HG03108 (cell line): ENCODE measurements around the gene HDAC11.
"Not testable (repeated sequence)": the region's sequence is repeated elsewhere in the genome, so short reads cannot be mapped to it uniquely, and the experiment has no call there.

Experiments
- ATAC-seq: cut with Tn5 transposase; IDR thresholded peaks from one replicate; pipeline ENCODE4 v1.9.1; 2021; ENCODE audit warnings: moderate library complexity; ENCODE audit not compliant: unreplicated experiment

HDAC11 gene

DNA sequence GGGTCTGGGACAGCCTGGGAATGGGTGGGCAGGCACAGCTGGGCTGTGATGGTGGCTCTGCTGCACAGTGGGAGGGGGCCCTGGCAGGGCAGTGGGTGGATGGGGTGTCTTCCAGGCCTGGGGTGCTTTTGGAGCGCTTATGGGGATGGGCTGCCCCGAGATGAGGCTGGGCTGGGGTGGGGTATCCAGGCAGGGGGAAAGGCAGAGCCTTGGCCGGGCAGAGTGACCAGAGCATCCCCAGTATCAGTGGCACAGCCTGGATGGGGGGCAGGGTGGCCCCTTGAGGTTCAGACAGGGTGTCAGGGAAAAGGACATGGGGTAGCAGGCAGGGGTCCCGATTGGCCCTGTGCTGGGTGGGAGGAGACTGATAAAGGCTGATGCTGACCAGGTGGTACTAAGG is 26.6 kb downstream of the HDAC11 start:
- no peak for ATAC-seq

- ATAC-seq = no peak
Observed at GRCh38 chr3:13507247-13507569, 27.1 kb downstream of the HDAC11 start.

DNA sequence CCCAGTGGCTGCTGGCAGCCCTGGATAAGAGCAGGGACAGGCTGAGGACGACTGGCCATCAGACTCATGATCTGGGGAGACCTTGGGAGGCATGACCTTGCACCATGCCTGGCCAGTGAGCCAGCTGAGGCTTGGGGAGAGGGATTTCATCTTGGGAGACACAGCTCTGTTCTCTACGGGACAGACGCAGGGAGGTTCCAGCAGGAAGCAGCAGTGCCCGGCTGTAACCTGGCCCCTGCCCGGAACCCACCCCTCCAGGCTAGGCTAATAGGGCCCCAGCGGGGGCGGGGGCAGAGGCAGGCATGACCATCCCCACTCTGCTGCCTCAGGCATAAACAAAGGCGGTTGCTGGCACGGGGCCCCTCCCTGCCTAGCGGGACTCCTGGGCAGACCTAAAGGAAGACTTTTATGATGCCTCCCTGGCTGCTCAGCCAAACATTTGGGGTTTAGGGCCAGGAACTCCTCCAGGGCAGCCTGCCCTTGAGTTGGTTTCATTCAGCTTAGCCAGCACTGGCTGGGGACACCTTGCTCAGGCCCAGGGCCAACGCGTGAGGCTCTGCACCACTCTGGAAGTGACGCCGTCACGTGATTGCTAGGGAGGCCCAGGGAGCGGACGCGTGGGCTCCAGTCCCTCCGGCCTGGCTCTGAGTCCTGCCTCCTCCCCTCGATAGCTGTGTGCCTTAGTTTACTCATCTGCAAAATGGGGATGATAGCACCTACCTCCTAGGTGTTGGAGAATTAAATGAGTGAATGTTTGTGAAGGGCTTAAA is 27.6 kb downstream of the HDAC11 start:
- ATAC-seq = no peak

- no peak for ATAC-seq
Observed at GRCh38 chr3:13508496-13508895, 28.4 kb downstream of the HDAC11 start.

- ATAC-seq = no peak
Observed at GRCh38 chr3:13509059-13509815, 29.1 kb downstream of the HDAC11 start.

- no peak for ATAC-seq
Observed at GRCh38 chr3:13509816-13510192, 29.7 kb downstream of the HDAC11 start.

GRCh38 chr3:13512451-13512850 is 32.3 kb downstream of the HDAC11 start:
- ATAC-seq = no peak

DNA sequence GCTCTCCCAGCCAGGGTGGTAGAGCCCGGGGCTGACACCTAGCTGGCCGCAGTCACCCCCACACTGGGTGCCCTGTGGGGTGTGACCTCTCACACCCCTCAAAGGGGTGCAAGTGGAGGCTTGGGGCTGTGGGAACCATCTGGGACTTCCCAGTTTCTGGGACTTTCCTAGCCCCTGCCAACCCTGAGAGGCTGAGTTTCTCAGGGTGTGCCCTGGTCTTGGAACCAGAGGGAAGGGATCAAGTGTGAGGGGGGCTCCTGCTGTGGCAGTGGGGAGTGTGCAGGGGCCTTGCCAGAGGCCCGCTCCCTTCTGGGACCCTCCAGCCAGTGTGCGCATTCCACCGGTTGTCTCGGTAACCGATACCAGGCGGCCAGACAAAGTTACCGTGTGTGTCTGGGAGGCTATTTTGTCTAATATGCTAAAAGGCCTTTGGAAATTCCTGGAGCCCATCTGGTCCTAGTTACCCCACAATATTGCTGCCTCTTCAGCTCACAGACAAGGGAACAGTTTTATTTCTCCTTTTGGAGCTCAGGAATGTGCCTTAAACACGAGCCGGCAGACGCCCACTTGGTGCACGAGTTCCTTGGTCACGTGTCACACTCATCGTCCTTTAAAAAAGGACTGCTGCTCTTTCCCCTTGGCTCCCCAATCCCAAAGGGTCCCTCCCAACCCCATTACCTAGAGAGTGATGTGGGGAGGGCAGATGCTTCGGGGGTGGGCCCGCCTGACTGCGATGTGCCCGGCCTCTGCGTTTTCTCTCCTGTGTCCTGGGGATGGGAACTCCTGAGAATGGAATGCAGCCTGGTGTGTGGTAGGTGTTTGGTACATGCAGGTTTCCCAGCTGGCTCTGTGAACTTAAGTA is 33.2 kb downstream of the HDAC11 start:
- ATAC-seq = no peak

GRCh38 chr3:13513913-13514517 is 33.9 kb downstream of the HDAC11 start:
- no peak for ATAC-seq

DNA sequence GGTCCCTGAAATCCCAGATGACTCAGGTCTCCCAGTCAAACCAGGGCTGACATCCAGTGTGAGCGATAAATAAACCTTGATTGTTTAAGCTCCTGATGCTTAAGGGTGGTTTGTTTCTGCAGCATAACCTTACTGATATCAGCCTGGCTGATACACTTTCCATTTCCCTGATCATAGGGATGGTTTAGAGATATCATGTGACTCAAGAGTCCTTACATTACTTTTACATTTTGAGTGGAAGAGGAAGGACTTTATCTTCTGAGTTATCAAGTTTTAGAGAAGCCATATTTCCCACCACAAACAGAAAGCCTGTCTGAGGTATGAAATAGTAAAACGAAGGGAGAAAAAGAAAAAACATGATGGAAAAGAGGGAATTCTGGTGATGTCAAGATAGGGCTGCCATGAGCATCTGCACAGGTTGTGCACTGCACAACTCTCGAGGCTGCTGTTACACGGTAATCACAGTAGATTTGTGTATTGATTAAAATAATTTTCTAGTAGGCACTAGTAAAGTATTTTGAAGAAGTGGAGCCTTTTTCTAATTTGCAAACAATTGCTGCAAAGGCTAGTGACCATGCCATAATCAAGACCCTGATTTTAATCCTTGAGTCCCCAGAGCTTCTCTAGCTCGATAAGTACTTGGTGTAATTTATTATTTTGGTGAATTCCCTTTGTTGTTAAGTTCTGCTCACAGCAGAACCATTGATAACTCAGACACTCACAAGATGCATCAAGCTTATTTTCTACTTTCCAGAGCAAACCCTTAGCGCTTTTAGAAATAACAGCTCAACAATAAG is 34.7 kb downstream of the HDAC11 start:
- ATAC-seq = no peak

DNA sequence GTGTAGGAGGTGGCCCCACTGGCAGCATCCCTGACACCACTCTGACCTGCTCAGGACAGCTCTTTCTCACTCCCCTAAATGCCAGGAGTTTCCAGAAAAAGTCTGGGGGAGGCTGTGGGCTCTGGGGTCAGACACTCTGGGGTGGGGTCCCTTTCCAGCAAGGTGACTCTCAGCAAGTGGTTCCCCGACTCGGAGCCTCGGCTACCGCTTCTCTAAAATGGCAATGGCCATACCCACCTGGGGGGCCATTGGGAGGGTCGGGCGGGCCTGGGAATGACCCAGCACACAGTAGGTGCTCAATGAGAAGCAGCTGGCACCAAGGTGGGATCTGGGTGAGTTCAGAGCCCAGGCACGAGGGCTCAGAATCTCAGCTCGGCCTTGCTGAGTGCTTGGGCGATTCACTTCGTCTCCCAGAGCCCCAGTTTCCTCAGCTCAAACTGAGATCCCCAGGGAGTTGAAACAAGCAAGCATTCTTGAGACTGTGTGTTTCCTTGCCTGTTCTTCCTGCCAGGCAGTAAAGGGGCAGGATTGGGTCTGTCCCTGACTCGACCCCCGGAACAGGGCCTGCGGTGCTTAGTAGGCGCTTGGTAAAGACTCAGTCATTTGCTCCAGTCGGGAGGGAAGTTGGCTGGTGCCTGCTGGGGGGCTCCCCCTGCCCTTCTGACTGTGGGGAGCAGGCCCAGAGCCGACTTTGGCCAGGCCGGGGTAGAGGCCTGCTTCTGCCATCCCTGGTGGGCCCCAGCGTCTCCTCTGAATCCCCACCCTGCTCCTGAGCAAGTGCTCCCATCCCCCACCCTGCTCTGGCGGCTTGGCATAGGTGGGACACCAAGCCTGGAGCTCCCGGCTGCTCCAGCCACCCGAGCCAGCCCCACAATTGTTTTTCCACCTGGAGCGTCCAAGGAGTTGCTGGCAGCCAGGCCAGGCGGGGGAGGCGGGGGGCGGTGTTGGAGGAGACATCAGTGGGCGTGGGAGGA is 36.0 kb downstream of the HDAC11 start:
- no peak for ATAC-seq

DNA sequence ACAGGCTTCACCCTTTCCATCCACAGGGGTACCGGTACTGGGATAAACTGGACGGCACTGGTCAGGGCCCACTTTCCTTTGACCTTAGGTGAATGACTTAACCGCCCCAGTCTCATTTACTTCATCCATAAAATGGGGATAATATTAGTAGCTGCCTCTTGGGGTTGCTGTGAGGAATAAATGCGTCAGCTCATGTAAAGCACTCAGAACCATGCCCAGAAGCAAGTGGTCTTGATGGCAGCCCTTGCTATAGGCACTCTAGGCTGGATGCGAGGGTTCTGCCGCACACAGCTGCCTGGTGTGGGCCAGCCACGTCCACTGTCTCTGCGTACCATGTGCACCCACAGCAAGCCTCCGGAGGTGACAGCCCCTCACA is 36.6 kb downstream of the HDAC11 start:
- no peak for ATAC-seq

- ATAC-seq = no peak
Observed at GRCh38 chr3:13517253-13517977, 37.3 kb downstream of the HDAC11 start.

DNA sequence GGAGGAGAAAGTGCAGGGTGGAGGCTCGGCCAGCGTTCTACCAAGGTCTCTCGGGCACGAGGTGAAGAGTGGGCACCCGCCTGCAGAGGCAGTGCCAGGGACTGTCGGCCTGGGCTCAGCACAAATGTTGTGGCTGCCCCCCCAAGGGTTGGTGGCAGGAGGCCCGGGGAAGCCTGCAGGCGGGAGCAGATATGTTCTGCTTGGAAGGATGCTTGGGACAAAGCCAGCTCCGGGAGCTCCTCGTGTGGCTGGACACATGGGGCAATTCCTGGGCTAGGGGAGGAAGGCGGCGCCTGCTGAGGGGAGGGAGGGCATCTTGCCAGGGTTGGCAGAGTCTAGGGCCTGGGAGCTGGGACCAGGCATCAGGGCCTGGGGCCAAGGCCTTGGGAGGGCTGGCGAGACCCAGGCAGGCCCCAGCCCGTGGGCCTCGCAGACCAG is 38.4 kb downstream of the HDAC11 start:
- ATAC-seq = no peak

DNA sequence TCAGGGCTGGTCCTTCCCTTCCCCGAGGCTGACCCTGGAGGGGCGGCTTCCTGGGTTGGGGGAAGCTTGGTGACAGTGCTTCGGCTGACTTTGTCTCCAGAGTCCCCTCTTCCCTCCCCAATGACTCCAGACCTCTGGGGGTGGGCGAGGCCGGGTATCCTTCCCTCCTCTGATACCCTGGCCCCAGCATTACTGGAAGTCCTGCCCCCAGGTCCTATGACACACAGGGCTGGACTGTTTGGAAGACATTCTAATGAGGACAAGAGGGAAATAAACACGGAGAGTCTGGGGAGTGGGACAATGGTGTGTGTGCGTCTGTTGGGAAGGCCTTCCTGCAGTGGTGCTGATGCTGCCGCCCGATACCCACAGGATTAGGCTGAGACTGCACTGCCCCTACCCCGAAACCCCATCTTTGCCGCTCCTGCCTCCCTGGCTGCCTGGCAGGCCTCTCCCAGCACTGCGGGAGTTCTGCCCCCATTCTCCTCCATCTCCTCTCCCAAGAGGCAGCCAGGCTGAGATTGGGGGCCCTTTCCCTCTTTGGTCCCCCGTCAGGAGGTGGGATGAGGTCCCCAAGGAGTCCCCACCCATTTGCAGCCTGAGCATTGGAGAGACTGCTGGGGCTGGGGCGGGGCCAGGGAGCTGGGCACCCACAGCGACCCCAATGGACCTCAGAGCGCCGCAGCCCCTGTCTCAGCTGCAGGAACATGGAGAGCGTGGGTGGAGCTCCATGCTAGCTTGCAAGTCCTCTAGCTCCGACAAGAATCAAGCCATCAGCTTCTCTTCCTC is 39.1 kb downstream of the HDAC11 start:
- no peak for ATAC-seq

DNA sequence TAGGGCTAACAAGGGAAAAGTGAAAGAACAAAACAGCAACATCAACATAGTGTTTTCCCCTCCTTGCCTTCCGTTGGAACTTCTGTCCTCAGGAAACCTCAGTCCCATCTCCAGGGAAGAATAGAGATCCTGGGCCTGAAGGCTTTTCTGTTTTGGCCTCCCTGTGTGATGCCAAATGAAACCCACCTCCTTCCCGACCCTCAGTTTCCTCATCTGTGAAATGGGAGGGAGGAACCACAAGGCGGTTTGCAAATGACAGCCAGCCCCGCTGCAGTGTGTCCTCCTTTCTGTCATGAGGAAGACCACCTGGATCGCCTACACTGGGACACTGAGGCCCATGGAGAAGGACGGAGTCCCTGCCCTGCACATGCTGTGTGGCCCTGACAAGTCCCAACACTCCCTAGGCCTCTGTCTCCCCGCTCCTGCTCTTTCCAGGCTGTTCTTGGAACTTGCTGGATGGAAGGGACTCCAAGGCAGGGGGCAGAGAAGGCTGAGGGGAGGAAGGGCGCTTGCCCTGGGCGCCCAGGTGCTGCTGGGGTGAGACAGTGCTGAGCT is 40.3 kb downstream of the HDAC11 start:
- no peak for ATAC-seq

DNA sequence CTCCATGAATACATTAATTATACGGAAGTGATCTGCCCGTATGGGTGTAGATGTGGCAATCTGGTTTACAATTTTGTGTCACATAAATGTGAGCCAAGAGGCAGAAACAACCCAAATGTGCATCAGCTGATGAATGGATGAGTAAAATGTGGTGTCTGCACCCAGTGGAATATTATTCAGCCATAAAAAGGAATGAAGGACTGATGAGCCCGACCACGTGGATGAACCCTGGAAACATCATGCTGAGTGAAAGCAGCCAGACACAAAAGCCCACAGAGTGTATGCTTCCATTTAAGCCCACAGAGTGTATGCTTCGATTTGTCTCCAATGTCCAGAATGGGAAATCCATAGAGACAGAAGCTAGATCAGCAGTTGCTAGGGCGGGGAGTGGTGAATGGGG is 41.2 kb downstream of the HDAC11 start:
- no peak for ATAC-seq

DNA sequence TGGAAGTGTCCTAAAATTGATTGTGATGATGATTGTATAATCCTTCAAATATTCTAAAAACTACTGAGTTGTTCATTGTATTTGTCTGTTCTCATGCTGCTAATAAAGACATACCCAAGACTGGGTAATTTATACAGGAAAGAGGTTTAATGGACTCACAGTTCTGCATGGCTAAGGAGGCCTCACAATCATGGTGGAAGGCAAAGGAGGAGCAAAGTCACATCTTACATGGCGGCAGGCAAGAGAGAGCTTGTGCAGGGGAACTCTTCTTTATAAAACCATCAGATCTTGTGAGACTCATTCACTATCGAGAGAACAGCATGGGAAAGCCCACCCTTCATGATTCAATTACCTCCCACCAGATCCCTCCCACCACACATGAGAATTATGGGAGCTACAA is 41.6 kb downstream of the HDAC11 start:
- not testable (repeated sequence) for ATAC-seq
